HepG2 (cell line): ENCODE results near the gene VARS1. TPM values are rescaled to one million over a fixed set of nuclear protein-coding genes. Genes with fewer than 3 reads are reported as not detected.

Source experiments
- ATAC-seq: fragments of 200-7000 bp; cut with Tn5 transposase; 3 replicates; pipeline ENCODE4 v1.9.1; 2020; ENCODE audit warnings: mild to moderate bottlenecking, moderate library complexity
- BruUV-seq: library from RNA; stranded (reverse); fragments of 400-500 nt; replicated peaks from 2 replicates; lab custom pipeline; 2021; lab: Mats Ljungman, UMichigan
- CTCF ChIA-PET: fragments of 300-600 bp; formaldehyde crosslinking; extraction: SDS; loops from one replicate; lab custom pipeline; 2021; ENCODE audit warnings: low total read pairs, inconsistent platforms, low intra/inter-chr PET ratio; lab: Yijun Ruan, JAX
- POLR2A ChIA-PET: fragments of 350-600 bp; sonication (Branson Sonifier 250); formaldehyde crosslinking; loops from one replicate; lab custom pipeline; 2020; ENCODE audit warnings: antibody characterized with exemption, inconsistent platforms; lab: Yijun Ruan, JAX
- DNase-seq: peaks from one replicate; pipeline ENCODE4 v3.0.0-alpha.2; 2015; ENCODE audit warnings: low spot score
- FAIRE-seq: peaks from 3 replicates; lab custom pipeline; 2011; peaks lifted over from hg19 to GRCh38; lab: Jason Lieb, UNC
- H2AFZ ChIP-seq: one replicate; pipeline ENCODE4 v1.6.1; 2011; ENCODE audit warnings: low read length, inconsistent platforms
- H3K27ac ChIP-seq: fragments of 300-600 bp; 3 replicates; pipeline ENCODE4 v1.8.0; 2011; ENCODE audit warnings: mixed run types, mild to moderate bottlenecking, mixed read lengths, low read length, inconsistent platforms; ENCODE audit not compliant: insufficient read depth; ENCODE audit errors: extremely low read length
- H3K27me3 ChIP-seq, 2 experiments: fragments of 200-600 bp in 1 of 2; 2 replicates in 1 of 2; 3 replicates in 1 of 2; pipeline versions ENCODE4 v1.6.0 to v1.8.0; 2011; ENCODE audit warnings: low read length in 2 of 2, mild to moderate bottlenecking in 2 of 2, moderate library complexity in 2 of 2, inconsistent platforms in 1 of 2; ENCODE audit not compliant: insufficient read depth in 2 of 2, control insufficient read depth in 1 of 2
- H3K36me3 ChIP-seq, 2 experiments: fragments of 200-600 bp in 1 of 2; replicated peaks in 1 of 2; 2 replicates in 1 of 2; 3 replicates in 1 of 2; pipeline versions ENCODE4 v1.5.1 to v1.8.0; 2011; ENCODE audit warnings: low read length in 2 of 2, inconsistent platforms in 1 of 2; ENCODE audit not compliant: insufficient read depth in 2 of 2, control insufficient read depth in 1 of 2
- H3K4me1 ChIP-seq: 2 replicates; pipeline ENCODE4 v1.5.1; 2012; ENCODE audit warnings: low read length, inconsistent platforms; ENCODE audit not compliant: insufficient read depth
- H3K4me2 ChIP-seq: 2 replicates; pipeline ENCODE4 v1.6.0; 2011; ENCODE audit warnings: low read depth, low read length, inconsistent platforms
- H3K4me3 ChIP-seq, 3 experiments: fragments of 200-600 bp in 1 of 3; sonication (generic), shearing (Covaris generic) in 1 of 3; replicated peaks in 1 of 3; 2 replicates each; pipeline ENCODE4 v1.5.1; 2011 to 2016; ENCODE audit warnings: low read length in 3 of 3, inconsistent platforms in 2 of 3, low read depth in 2 of 3, mild to moderate bottlenecking in 2 of 3, control low read depth in 1 of 3, mixed read lengths in 1 of 3; ENCODE audit not compliant: insufficient read depth in 1 of 3
- H3K79me2 ChIP-seq: one replicate; pipeline ENCODE4 v1.6.1; 2011; ENCODE audit warnings: low read length, inconsistent platforms; ENCODE audit not compliant: insufficient read depth
- H3K9ac ChIP-seq: 2 replicates; pipeline ENCODE4 v1.6.0; 2011; ENCODE audit warnings: mild to moderate bottlenecking, low read depth, low read length, inconsistent platforms; ENCODE audit not compliant: insufficient read depth
- H3K9me3 ChIP-seq: 2 replicates; pipeline ENCODE4 v1.5.1; 2012; ENCODE audit warnings: mild to moderate bottlenecking, low read length
- H4K20me1 ChIP-seq: 2 replicates; pipeline ENCODE4 v1.6.0; 2011; ENCODE audit warnings: inconsistent platforms, mild to moderate bottlenecking, low read length, moderate library complexity; ENCODE audit not compliant: insufficient read depth
- ATF7 ChIP-seq, 2 experiments: fragments of 450-650 bp in 1 of 2; sonication (generic) in 1 of 2; formaldehyde crosslinking in 1 of 2; IDR thresholded peaks; 2 replicates each; pipeline versions ENCODE4 v1.4.0 to v1.6.1; 2016 to 2020; ENCODE audit warnings: antibody characterized with exemption in 1 of 2, mild to moderate bottlenecking in 1 of 2, missing genetic modification reagents in 1 of 2
- ELF4 ChIP-seq: sonication (generic); formaldehyde crosslinking; IDR thresholded peaks from 2 replicates; pipeline ENCODE4 v1.5.0; 2020; ENCODE audit warnings: missing genetic modification reagents, mild to moderate bottlenecking, moderate library complexity, borderline replicate concordance
- HOXD1 ChIP-seq: sonication (generic); formaldehyde crosslinking; IDR thresholded peaks from 2 replicates; pipeline ENCODE4 v1.5.0; 2020; ENCODE audit warnings: missing genetic modification reagents
- IKZF4 ChIP-seq: sonication (generic); formaldehyde crosslinking; IDR thresholded peaks from 2 replicates; pipeline ENCODE4 v1.5.1; 2020; ENCODE audit warnings: borderline replicate concordance, mild to moderate bottlenecking, low read depth, missing genetic modification reagents; ENCODE audit errors: not compliant biosample characterization
- KDM6A ChIP-seq: IDR thresholded peaks from 2 replicates; pipeline ENCODE4 v1.6.1; 2016; ENCODE audit warnings: low read depth
- MAFG ChIP-seq: sonication (generic); formaldehyde crosslinking; IDR thresholded peaks from 2 replicates; pipeline ENCODE4 v1.5.1; 2020; ENCODE audit warnings: mild to moderate bottlenecking, missing genetic modification reagents
- NR3C1 ChIP-seq: sonication (generic); formaldehyde crosslinking; IDR thresholded peaks from 2 replicates; pipeline ENCODE4 v1.4.0; 2020; ENCODE audit warnings: missing genetic modification reagents
- PLRG1 ChIP-seq: fragments of 450-650 bp; conservative IDR thresholded peaks from 2 replicates; pipeline ENCODE4 v1.6.1; 2016
- PPARG ChIP-seq: conservative IDR thresholded peaks from 2 replicates; pipeline ENCODE4 v1.6.1; 2016; ENCODE audit warnings: missing biosample characterization, missing genetic modification reagents
- SOX6 ChIP-seq, 2 experiments: fragments of 450-650 bp in 1 of 2; sonication (generic) in 1 of 2; formaldehyde crosslinking in 1 of 2; IDR thresholded peaks; 2 replicates each; pipeline versions ENCODE4 v1.4.0 to v1.6.1; 2017 to 2020; ENCODE audit warnings: antibody characterized with exemption in 1 of 2, mild to moderate bottlenecking in 1 of 2, missing genetic modification reagents in 1 of 2
- TGIF2 ChIP-seq: IDR thresholded peaks from 2 replicates; pipeline ENCODE4 v1.6.1; 2016; ENCODE audit warnings: control low read depth, missing compliant biosample characterization
- ZBTB8A ChIP-seq: sonication (generic); formaldehyde crosslinking; IDR thresholded peaks from 2 replicates; pipeline ENCODE4 v1.4.0; 2020; ENCODE audit warnings: mild to moderate bottlenecking, low read depth, missing genetic modification reagents, borderline replicate concordance
- ZNF3 ChIP-seq: IDR thresholded peaks from 2 replicates; pipeline ENCODE4 v1.7.0; 2017; ENCODE audit warnings: inconsistent platforms
- WGBS: methylation state at CpG from one replicate; pipeline ENCODE4 v1.1.6; 2017; ENCODE audit warnings: low lambda C conversion rate; 5-methylcytosine and 5-hydroxymethylcytosine counted together
- in situ Hi-C: cut with HindIII; loops from 2 replicates; pipeline ENCODE4 v1.10.0; 2017; ENCODE audit warnings: low pct_unique_long_range_greater_than_20kb; ENCODE audit not compliant: extremely low pct_ligation_motif_present
- intact Hi-C: fragments of 100-400 bp; cut with micrococcal nuclease; formaldehyde crosslinking; loops from one replicate; pipeline ENCODE4 v1.10.0; 2022; ENCODE audit not compliant: unreplicated experiment
- polyA plus RNA-seq, 8 experiments: library from polyadenylated mRNA; depleted of rRNA in 3 of 8; stranded (reverse) in 7 of 8; unstranded in 1 of 8; fragments of >200 nt; fragmentation: Illumina TruSeq in 4 of 8; extraction: Trizol in 4 of 8; gene quantifications; 2 replicates each; pipeline versions ENCODE4 v1.2.1 to v1.2.3, GENCODE V29; 2011 to 2016; ENCODE audit warnings: low read depth in 4 of 8, missing spikeins in 1 of 8, mixed read lengths in 1 of 8; ENCODE audit not compliant: insufficient read depth in 1 of 8
- total RNA-seq, 5 experiments: library from RNA; depleted of rRNA; stranded (reverse); fragments of >200 nt; fragmentation: Illumina TruSeq; extraction: Trizol; gene quantifications; 2 replicates each; pipeline ENCODE4 v1.2.3, GENCODE V29; 2016; ENCODE audit warnings: low read depth in 1 of 5
- TF ChIP-seq, protein P1 (sequence below): sonication (generic); formaldehyde crosslinking; IDR thresholded peaks from 2 replicates; pipeline ENCODE4 v1.4.0; 2020; ENCODE audit warnings: missing genetic modification reagents
- TF ChIP-seq, protein P2 (sequence below): sonication (generic); formaldehyde crosslinking; IDR thresholded peaks from 2 replicates; pipeline ENCODE4 v1.5.1; 2020; ENCODE audit warnings: mild to moderate bottlenecking, missing genetic modification reagents, borderline replicate concordance

VARS1 gene
- total and polyA plus RNA-seq, 2 of the 13 experiments (the other 11 are each of a cell fraction or from before 2014, with no cell fraction given) = 14.7 to 56.1 TPM

- no peak overlapping the region for H3K4me3 ChIP-seq
- H4K20me1 ChIP-seq = no peaks in the 10 kb centered on the region
- BruUV-seq = no TSS peak
- 83% methylated on average over 4 of the region's 4 CpGs for WGBS
- H3K27me3 ChIP-seq = no peaks in the 10 kb centered on the region
- no peaks in the 10 kb centered on the region for H3K79me2 ChIP-seq
- FAIRE-seq = no peak
- intact Hi-C loops = loop anchor here (1.0 to 10.0 kb wide), 3 partner anchors 58 to 153 kb away; partner anchors contain the start of genes C2 and NEU1
- H2AFZ ChIP-seq = no peak overlapping the region
- TF ChIP-seq ATF7 (IDR thresholded peaks at IDR 0.05) = no peak
- no peak for TF ChIP-seq ATF7 (CRISPR knock-in tag; IDR thresholded peaks at IDR 0.05)
- no peak for TF ChIP-seq ZBTB8A (CRISPR knock-in tag)
- no peak for TF ChIP-seq SOX6 (IDR thresholded peaks at IDR 0.05)
- TF ChIP-seq SOX6 (CRISPR knock-in tag; IDR thresholded peaks at IDR 0.05) = no peak
- TF ChIP-seq PPARG (CRISPR knock-in tag) = no peak
- TF ChIP-seq, protein P1, sequence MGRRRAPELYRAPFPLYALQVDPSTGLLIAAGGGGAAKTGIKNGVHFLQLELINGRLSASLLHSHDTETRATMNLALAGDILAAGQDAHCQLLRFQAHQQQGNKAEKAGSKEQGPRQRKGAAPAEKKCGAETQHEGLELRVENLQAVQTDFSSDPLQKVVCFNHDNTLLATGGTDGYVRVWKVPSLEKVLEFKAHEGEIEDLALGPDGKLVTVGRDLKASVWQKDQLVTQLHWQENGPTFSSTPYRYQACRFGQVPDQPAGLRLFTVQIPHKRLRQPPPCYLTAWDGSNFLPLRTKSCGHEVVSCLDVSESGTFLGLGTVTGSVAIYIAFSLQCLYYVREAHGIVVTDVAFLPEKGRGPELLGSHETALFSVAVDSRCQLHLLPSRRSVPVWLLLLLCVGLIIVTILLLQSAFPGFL (CRISPR knock-in tag) = no peak
- no peak for TF ChIP-seq IKZF4
- no peak for TF ChIP-seq TGIF2 (CRISPR knock-in tag)
- TF ChIP-seq MAFG (CRISPR knock-in tag) = no peak
- TF ChIP-seq ZNF3 (CRISPR knock-in tag) = no peak
- TF ChIP-seq ELF4 (CRISPR knock-in tag) = no peak
- TF ChIP-seq KDM6A = no peak
- no peak for TF ChIP-seq HOXD1 (CRISPR knock-in tag)
- TF ChIP-seq NR3C1 (CRISPR knock-in tag) = no peak
- TF ChIP-seq, protein P2, sequence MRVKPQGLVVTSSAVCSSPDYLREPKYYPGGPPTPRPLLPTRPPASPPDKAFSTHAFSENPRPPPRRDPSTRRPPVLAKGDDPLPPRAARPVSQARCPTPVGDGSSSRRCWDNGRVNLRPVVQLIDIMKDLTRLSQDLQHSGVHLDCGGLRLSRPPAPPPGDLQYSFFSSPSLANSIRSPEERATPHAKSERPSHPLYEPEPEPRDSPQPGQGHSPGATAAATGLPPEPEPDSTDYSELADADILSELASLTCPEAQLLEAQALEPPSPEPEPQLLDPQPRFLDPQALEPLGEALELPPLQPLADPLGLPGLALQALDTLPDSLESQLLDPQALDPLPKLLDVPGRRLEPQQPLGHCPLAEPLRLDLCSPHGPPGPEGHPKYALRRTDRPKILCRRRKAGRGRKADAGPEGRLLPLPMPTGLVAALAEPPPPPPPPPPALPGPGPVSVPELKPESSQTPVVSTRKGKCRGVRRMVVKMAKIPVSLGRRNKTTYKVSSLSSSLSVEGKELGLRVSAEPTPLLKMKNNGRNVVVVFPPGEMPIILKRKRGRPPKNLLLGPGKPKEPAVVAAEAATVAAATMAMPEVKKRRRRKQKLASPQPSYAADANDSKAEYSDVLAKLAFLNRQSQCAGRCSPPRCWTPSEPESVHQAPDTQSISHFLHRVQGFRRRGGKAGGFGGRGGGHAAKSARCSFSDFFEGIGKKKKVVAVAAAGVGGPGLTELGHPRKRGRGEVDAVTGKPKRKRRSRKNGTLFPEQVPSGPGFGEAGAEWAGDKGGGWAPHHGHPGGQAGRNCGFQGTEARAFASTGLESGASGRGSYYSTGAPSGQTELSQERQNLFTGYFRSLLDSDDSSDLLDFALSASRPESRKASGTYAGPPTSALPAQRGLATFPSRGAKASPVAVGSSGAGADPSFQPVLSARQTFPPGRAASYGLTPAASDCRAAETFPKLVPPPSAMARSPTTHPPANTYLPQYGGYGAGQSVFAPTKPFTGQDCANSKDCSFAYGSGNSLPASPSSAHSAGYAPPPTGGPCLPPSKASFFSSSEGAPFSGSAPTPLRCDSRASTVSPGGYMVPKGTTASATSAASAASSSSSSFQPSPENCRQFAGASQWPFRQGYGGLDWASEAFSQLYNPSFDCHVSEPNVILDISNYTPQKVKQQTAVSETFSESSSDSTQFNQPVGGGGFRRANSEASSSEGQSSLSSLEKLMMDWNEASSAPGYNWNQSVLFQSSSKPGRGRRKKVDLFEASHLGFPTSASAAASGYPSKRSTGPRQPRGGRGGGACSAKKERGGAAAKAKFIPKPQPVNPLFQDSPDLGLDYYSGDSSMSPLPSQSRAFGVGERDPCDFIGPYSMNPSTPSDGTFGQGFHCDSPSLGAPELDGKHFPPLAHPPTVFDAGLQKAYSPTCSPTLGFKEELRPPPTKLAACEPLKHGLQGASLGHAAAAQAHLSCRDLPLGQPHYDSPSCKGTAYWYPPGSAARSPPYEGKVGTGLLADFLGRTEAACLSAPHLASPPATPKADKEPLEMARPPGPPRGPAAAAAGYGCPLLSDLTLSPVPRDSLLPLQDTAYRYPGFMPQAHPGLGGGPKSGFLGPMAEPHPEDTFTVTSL (CRISPR knock-in tag) = no peak
- no peak for TF ChIP-seq PLRG1
- TF ChIP-seq, all 625 proteins: peak for 0
- ATAC-seq (no peak), DNase-seq (no peak)
- H3K27ac ChIP-seq = no peak overlapping the region
- H3K36me3 ChIP-seq = no peaks in the 10 kb centered on the region
- H3K9ac ChIP-seq = no peak overlapping the region
- CTCF ChIA-PET = interaction anchor here (1.5 to 1.6 kb wide), 2 partner anchors 42 to 58 kb away, joined by 7 to 16 read pairs; partner anchors contain the start of gene DDAH2
- no peaks in the 10 kb centered on the region for H3K9me3 ChIP-seq
- H3K4me1 ChIP-seq = peaks cover 51% of the 10 kb centered on the region
- no peak overlapping the region for H3K4me2 ChIP-seq
- in situ Hi-C loops = loop anchor here (5.0 kb wide), 1 partner anchor 60 kb away; no protein-coding TSS in a partner anchor
- POLR2A ChIA-PET = interaction anchor here (0.6 to 9.0 kb wide), 6 partner anchors 34 to 226 kb away, joined by 3 to 279 read pairs (median 34); partner anchors contain the start of genes ATP6V1G2, CLIC1, DDAH2 and HSPA1B
Observed at GRCh38 chr6:31771992-31772358, 23.6 kb downstream of the VARS1 start.
